Neural crest cell (in vitro differentiated cells): ENCODE results near the gene GRIN3B. TPM values are rescaled to one million over a fixed set of nuclear protein-coding genes. Genes with fewer than 3 reads are reported as not detected.

ENCODE experiments used
- DNase-seq: peaks from one replicate; pipeline ENCODE4 v3.0.0; 2021; ENCODE audit warnings: low read depth, mixed read lengths, low spot score
- H3K27ac Mint-ChIP-seq: one replicate; pipeline ENCODE4 v1.8.0; 2021; ENCODE audit warnings: mild to moderate bottlenecking, mixed read lengths; ENCODE audit not compliant: unreplicated experiment
- H3K27me3 Mint-ChIP-seq: 2 replicates; pipeline ENCODE4 v1.8.0; 2021; ENCODE audit warnings: low read depth, mild to moderate bottlenecking, mixed read lengths
- H3K36me3 Mint-ChIP-seq: 2 replicates; pipeline ENCODE4 v1.8.0; 2021; ENCODE audit warnings: low read depth, mild to moderate bottlenecking, mixed read lengths
- H3K4me1 Mint-ChIP-seq: 2 replicates; pipeline ENCODE4 v1.8.0; 2021; ENCODE audit warnings: mixed read lengths
- H3K4me3 Mint-ChIP-seq: one replicate; pipeline ENCODE4 v1.8.0; 2021; ENCODE audit warnings: mild to moderate bottlenecking, mixed read lengths
- H3K9me3 Mint-ChIP-seq: 2 replicates; pipeline ENCODE4 v1.8.0; 2021; ENCODE audit warnings: mixed read lengths
- total RNA-seq: library from RNA; stranded (reverse); gene quantifications from 2 replicates; pipeline ENCODE4 v1.2.1, GENCODE V29; 2021
- TF ChIP-seq, protein P1 (sequence below): fragments of 200-600 bp; sonication (generic); conservative IDR thresholded peaks from 2 replicates; pipeline ENCODE4 v1.5.0; 2021; ENCODE audit warnings: antibody characterized with exemption, mild to moderate bottlenecking

GRIN3B gene
- total RNA-seq, 1 donor from 2014 or later = 0.12 TPM

DNA sequence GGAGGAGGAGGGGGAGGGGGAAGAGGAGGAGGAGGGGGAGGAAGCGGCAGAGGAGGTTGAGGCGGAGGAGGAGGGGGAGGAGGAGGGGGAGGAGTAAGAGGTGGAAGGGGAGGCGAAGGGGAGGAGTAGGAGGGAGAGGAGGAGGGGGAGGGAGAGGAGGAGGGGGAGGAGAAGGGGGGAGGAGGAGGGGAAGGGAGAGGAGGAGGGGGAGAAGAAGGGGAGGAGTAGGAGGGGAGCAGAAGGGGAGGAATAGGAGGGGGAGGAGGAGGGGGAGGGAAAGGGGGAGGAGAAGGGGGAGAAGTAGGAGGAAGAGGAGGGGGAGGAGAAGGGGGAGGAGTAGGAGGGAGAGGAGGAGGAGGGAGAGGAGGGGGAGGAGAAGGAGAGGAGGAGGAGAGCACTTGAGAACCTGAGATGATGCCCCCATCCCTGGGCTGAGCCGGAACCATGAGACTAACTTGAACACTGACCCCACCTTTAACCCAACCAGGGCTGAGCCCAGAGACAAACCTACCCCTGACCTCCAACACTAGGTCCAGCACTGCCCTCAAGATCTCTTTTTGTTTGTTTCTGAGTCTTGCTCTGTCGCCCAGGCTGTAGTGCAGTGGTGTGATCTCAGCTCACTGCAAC is 52.2 kb downstream of the GRIN3B start:
- Mint-ChIP-seq H3K4me3 (no peak overlapping the region), H3K36me3 (no peaks in the 10 kb centered on the region), H3K9me3 (no peaks in the 10 kb centered on the region), H3K27ac (no peak overlapping the region), H3K27me3 (no peaks in the 10 kb centered on the region), H3K4me1 (peaks cover 8% of the 10 kb centered on the region)
- DNase-seq = no peak
- TF ChIP-seq, protein P1, sequence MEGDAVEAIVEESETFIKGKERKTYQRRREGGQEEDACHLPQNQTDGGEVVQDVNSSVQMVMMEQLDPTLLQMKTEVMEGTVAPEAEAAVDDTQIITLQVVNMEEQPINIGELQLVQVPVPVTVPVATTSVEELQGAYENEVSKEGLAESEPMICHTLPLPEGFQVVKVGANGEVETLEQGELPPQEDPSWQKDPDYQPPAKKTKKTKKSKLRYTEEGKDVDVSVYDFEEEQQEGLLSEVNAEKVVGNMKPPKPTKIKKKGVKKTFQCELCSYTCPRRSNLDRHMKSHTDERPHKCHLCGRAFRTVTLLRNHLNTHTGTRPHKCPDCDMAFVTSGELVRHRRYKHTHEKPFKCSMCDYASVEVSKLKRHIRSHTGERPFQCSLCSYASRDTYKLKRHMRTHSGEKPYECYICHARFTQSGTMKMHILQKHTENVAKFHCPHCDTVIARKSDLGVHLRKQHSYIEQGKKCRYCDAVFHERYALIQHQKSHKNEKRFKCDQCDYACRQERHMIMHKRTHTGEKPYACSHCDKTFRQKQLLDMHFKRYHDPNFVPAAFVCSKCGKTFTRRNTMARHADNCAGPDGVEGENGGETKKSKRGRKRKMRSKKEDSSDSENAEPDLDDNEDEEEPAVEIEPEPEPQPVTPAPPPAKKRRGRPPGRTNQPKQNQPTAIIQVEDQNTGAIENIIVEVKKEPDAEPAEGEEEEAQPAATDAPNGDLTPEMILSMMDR = no peak

GRCh38 chr19:1053176-1054101 is 53.2 kb downstream of the GRIN3B start:
- no peak overlapping the region for H3K27ac Mint-ChIP-seq
- H3K9me3 Mint-ChIP-seq = no peaks in the 10 kb centered on the region

DNA sequence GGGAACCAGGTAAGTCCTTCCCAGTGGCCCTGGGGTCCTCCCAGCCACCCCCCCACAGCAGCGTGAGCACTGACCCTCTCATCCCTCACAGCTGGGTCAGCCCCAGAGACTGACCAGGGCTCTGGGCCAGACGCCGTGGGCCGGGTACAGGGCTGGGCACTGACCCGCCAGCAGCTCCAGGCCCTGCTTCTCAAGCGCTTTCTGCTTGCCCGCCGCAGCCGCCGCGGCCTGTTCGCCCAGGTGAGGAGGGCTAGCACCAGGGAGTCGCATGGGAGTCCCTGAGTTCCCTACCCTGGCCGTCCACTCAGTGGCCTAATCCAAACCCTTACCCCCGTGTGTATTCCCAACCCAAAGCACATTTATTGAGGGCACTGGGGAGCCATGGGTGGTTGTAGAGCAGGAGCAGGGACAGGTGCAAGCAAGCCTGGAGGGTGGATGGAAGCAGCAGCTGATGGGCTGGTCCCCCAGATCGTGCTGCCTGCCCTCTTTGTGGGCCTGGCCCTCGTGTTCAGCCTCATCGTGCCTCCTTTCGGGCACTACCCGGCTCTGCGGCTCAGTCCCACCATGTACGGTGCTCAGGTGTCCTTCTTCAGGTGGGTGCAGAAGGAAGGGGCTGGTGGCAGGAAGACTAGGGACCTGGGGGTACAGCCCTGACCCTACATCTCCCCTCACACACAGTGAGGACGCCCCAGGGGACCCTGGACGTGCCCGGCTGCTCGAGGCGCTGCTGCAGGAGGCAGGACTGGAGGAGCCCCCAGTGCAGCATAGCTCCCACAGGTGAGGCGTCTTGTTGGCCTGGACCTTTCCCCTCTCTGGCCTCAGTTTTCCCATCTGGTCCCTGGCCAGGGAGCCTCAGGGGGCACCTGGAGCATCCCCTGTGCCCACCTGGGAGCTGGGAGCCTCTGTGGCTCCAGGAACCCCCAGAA is 54.1 kb downstream of the GRIN3B start:
- Mint-ChIP-seq H3K9me3 (no peaks in the 10 kb centered on the region), H3K4me3 (no peak overlapping the region), H3K4me1 (peaks cover 8% of the 10 kb centered on the region)

More at GRCh38 chr19:1053176-1054101, 53.2 kb downstream of the GRIN3B start:
- TF ChIP-seq, protein P1 = no peak
- Mint-ChIP-seq H3K4me3 (no peak overlapping the region), H3K4me1 (peaks cover 8% of the 10 kb centered on the region), H3K27me3 (no peaks in the 10 kb centered on the region), H3K36me3 (no peaks in the 10 kb centered on the region)
- no peak for DNase-seq

GRCh38 chr19:1055028-1055425 is 54.8 kb downstream of the GRIN3B start:
- Mint-ChIP-seq H3K4me3 (no peak overlapping the region), H3K27me3 (no peaks in the 10 kb centered on the region), H3K36me3 (no peaks in the 10 kb centered on the region), H3K27ac (no peak overlapping the region), H3K9me3 (no peaks in the 10 kb centered on the region), H3K4me1 (peaks cover 8% of the 10 kb centered on the region)
- no peak for DNase-seq
- TF ChIP-seq, protein P1 = no peak

More for the DNA sequence above, 54.1 kb downstream of the GRIN3B start:
- no peaks in the 10 kb centered on the region for H3K36me3 Mint-ChIP-seq
- TF ChIP-seq, protein P1 = no peak
- no peaks in the 10 kb centered on the region for H3K27me3 Mint-ChIP-seq
- no peak overlapping the region for H3K27ac Mint-ChIP-seq
- DNase-seq = no peak
